Neutrophil (primary cell): Measurements from ENCODE around the gene FGF13.

Source experiments
- H3K27ac ChIP-seq: fragments of 200-600 bp; sonication (generic); 2 replicates; pipeline ENCODE4 v1.5.1; 2016; ENCODE audit warnings: mild to moderate bottlenecking, moderate library complexity
- H3K27me3 ChIP-seq: fragments of 200-600 bp; sonication (generic); 2 replicates; pipeline ENCODE4 v1.6.0; 2016; ENCODE audit warnings: mild to moderate bottlenecking
- H3K36me3 ChIP-seq: fragments of 200-600 bp; sonication (generic); 2 replicates; pipeline ENCODE4 v1.5.1; 2017
- H3K4me1 ChIP-seq, 2 experiments: fragments of 200-600 bp in 1 of 2; sonication (generic) in 1 of 2; 1 replicate in 1 of 2; 2 replicates in 1 of 2; pipeline versions ENCODE4 v1.5.1 to v1.6.1; 2013 to 2016; ENCODE audit warnings: low read depth in 1 of 2, low read length in 1 of 2, mild to moderate bottlenecking in 1 of 2, moderate library complexity in 1 of 2; ENCODE audit not compliant: control insufficient read depth in 1 of 2, insufficient read depth in 1 of 2
- H3K4me3 ChIP-seq, 2 experiments: fragments of 200-600 bp in 1 of 2; sonication (generic) in 1 of 2; 1 replicate in 1 of 2; 2 replicates in 1 of 2; pipeline ENCODE4 v1.5.1; 2013 to 2016; ENCODE audit warnings: low read depth in 1 of 2, low read length in 1 of 2, mild to moderate bottlenecking in 1 of 2, moderate library complexity in 1 of 2
- H3K9me3 ChIP-seq: fragments of 200-600 bp; sonication (generic); 2 replicates; pipeline ENCODE4 v1.5.1; 2016
- TF ChIP-seq, protein P1 (sequence below): fragments of 200-600 bp; sonication (generic); IDR thresholded peaks from 2 replicates; pipeline ENCODE4 v1.5.1; 2016; ENCODE audit warnings: antibody characterized with exemption

FGF13 gene

DNA sequence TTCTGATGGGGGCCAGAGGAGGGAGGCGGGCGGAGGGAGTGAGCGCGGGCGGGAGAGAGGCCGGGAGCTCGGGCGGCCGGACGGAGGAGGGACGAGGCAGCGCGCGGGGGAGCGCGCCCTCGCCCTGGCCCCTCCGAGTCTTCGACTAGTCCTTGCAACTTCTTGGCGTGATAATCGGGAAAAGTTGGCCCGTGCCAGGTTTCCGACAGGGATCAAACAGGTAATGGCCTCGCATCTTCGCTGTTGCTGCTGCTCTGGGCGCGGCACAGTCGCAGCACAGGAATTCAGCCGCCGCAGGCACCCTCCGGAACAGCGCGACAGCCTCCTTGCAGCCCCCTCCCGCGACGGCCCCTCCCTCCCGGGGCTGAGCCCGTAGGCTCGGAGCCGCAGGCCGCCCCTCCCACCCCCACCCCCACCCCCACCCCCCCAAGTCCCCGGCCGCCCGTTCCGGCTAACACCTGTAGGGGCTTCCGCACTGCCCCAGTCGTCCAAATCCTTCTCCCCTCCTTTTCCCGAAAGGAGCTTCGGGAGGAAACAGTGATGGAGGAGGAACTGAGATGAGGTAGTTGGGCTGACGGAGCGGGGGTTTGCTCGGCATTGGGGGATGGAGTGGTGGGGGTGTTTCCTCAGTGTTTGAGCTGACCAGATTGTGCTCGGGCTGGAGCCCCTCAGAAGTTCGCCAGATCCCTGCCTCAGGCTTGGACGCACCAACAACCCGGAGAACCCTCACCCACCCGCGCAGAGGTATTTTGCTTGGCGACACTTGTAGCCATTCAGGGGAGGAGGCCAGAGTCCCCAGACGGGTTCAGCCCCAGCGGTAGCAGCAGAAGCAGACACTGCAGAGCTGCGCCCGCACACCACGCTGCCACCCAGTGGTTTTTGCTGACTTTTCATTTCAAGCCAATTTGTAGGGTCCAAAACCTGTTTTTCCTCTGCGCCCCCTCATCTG lies at the start of gene FGF13:
FGF13 (minus strand) TSS at position 319 of the 949 bp plus-strand sequence. CDS start 714 bp downstream, outside the sequence.
- Histone ChIP-seq H3K36me3 (no peaks in the 10 kb centered on the region), H3K9me3 (no peaks in the 10 kb centered on the region), H3K27ac (peak within 1 kb of the TSS; percentile 64), H3K4me3 (peak within 1 kb of the TSS; percentile 59 to 61), H3K4me1 (peaks cover 19 to 29% of the 10 kb centered on the region in 2 experiments), H3K27me3 (peaks cover 46% of the 10 kb centered on the region)
- TF ChIP-seq, protein P1, sequence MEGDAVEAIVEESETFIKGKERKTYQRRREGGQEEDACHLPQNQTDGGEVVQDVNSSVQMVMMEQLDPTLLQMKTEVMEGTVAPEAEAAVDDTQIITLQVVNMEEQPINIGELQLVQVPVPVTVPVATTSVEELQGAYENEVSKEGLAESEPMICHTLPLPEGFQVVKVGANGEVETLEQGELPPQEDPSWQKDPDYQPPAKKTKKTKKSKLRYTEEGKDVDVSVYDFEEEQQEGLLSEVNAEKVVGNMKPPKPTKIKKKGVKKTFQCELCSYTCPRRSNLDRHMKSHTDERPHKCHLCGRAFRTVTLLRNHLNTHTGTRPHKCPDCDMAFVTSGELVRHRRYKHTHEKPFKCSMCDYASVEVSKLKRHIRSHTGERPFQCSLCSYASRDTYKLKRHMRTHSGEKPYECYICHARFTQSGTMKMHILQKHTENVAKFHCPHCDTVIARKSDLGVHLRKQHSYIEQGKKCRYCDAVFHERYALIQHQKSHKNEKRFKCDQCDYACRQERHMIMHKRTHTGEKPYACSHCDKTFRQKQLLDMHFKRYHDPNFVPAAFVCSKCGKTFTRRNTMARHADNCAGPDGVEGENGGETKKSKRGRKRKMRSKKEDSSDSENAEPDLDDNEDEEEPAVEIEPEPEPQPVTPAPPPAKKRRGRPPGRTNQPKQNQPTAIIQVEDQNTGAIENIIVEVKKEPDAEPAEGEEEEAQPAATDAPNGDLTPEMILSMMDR: no peak

DNA sequence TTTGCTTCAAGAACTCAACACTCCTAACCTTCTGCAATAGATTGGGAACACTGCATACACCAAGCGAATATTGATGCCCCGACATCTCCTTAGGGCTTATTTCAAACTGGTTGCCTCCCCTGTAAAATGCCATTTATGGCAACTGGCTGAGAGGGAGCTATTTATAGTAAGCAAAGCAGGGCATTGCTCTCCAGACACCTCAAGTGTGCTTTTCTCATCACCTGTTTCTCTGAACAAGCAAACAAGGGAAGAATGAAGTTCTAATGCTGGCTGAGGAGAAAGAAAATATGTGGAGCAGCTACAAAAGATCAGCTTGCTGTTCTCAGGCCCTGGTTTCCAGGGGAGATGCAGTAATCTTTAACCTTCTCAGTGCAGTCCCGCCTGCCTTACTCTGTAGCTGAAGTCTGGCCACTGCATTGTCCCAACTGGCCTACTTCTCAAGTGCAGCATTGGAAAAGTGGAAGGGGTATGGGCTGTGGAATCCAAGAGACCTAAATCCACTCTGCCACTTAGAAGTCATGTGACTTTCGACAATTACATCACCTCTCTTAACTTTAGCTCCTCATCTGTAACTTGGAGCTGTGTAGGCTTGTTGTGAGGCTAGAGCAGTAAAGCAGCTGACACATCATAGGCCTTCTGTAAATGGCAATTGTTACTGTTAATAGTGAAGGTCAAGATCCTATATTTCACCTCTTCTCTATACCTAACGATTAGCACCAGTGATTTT lies 47.9 kb upstream of the FGF13 start:
- TF ChIP-seq, protein P1: no peak
- Histone ChIP-seq H3K4me3 (no peak overlapping the region), H3K27ac (no peak overlapping the region), H3K9me3 (no peaks in the 10 kb centered on the region), H3K36me3 (no peaks in the 10 kb centered on the region), H3K27me3 (no peaks in the 10 kb centered on the region), H3K4me1 (no peaks in the 10 kb centered on the region)

DNA sequence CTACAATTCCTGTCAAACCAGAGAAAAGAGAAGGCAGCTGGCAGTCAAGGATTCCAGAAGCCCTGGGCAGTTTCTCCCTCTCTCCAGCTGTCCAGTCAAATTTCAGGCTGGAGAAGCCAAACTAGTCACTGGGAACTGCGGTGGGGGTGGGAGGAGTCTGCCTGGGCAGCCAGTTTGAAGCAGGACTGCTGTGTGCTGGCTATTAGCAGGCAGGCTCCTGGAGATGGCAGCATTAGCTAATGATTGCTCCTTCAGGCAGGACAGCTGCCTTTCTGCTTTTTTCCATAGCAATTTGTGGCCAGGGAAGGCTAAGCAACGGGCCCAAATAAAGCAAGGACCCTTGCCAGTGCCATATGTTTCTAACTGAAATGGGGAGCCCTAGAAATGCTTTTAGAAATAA lies 44.7 kb upstream of the FGF13 start:
- Histone ChIP-seq H3K4me3 (no peak overlapping the region), H3K36me3 (no peaks in the 10 kb centered on the region), H3K27ac (no peak overlapping the region)

DNA sequence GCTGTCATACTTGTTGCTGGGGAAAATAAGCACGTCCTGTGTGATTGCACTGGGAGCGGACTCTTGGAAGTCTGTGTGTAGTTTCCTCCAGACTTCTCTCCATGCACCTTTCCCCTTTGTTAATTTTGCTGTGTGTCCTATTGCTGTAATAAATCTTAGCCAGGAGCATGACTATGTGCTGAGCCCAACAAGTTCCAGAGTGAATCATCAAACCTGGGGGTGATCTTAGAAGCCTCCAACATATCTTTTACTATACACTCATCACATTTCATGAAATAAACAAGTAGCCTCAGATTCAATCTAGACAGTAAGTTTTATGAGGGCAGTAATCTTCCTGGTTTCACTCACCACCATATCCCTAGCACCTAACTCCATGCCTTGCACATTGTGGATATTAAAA lies 43.3 kb upstream of the FGF13 start:
- H3K36me3 ChIP-seq: no peaks in the 10 kb centered on the region
- peaks cover 0 to 8% of the 10 kb centered on the region in 2 experiments for H3K4me1 ChIP-seq
- no peak overlapping the region for H3K4me3 ChIP-seq
- no peak overlapping the region for H3K27ac ChIP-seq
- TF ChIP-seq, protein P1: no peak
- no peaks in the 10 kb centered on the region for H3K9me3 ChIP-seq
- no peaks in the 10 kb centered on the region for H3K27me3 ChIP-seq

More for the DNA sequence above, 44.7 kb upstream of the FGF13 start:
- peaks cover 0 to under 1% of the 10 kb centered on the region in 2 experiments for H3K4me1 ChIP-seq
- H3K9me3 ChIP-seq: no peaks in the 10 kb centered on the region
- no peaks in the 10 kb centered on the region for H3K27me3 ChIP-seq
- TF ChIP-seq, protein P1: no peak

DNA sequence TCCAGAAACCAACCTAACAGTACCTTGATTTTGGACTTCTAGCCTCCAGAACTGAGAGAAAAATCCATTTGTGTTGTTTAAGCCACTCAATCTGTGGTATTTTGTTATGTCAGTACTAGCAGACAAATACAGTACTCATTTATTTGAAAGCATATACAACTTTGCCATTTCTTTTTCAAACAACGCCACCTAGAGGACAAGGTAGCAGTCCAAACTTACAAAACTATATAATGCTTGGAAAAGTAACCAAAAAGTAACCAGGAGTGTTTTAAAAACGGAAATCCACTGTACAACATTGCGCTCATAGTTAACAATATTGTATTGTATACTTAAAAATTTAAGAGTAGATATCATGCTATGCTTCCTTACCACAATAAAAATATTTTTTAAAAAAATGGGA lies 37.0 kb upstream of the FGF13 start:
- TF ChIP-seq, protein P1: no peak
- H3K4me3 ChIP-seq: no peak overlapping the region
- H3K4me1 ChIP-seq: peaks cover 0 to 19% of the 10 kb centered on the region in 2 experiments
- H3K36me3 ChIP-seq: no peaks in the 10 kb centered on the region
- H3K27ac ChIP-seq: no peak overlapping the region
- H3K27me3 ChIP-seq: no peaks in the 10 kb centered on the region
- no peaks in the 10 kb centered on the region for H3K9me3 ChIP-seq
